NOMO-1 (cell line): ENCODE data around the gene GATA6.
"Not testable (repeated sequence)": the region's sequence is repeated elsewhere in the genome, so short reads cannot be mapped to it uniquely, and the experiment has no call there.

Experiments
- DNase-seq, 2 experiments: peaks; one replicate each; lab custom pipeline; 2025; ENCODE audit not compliant: unreplicated experiment in 2 of 2; lab: John Stamatoyannopoulos, UW

GATA6 gene

DNA sequence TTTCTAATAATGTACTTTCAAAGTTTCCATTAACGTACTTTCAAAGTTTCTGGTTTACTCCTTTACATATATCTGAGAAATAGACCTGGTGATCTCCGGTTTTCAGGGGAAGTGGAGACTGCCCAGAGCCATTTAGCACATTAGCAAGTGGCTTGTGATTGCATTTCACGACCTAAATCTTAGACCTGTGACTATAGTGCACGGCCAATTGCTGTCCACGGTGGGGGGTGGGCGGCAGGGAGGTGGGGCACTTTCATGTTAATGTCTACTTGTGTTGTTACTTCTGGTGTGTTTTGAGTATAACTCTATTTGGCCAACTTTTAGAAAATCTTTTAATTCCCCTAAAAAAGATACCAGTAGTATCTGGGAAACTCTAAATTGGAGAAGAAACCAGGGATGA is 11.3 kb downstream of the GATA6 start:
- DNase-seq: no peak

DNA sequence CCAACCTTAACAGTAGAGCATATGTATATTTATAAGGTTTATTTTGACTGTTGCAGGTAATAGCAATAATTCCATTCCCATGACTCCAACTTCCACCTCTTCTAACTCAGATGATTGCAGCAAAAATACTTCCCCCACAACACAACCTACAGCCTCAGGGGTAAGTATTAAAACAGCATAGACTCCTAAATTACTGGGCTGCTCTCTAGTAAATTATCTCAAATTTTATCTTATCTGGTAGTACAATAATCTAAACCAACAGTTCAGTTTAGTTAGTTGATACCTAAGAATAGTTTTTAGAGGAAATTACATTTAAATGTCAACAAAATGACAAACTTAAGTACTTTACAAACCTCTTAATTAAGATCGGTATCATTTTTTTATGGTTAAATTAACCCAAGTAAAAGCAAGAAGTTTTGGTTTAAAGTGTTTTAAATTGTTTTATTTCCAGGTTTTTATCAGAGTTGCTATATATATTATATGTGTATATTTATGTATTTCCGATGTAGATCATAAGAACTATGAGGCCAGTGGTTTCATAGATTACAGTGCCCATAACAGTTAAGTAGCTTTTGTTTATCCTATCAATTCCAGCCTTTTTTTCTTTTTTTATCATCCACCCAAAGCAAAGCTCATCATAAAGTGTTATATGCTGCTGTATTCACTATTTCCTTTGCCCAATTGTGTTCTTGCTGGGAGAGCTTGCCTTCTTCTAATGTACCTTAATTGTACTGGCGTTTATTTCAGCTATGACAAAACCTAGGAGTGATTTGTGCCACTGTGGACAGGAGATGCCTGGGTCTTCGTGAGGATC is 13.7 kb downstream of the GATA6 start:
- DNase-seq: no peak

DNA sequence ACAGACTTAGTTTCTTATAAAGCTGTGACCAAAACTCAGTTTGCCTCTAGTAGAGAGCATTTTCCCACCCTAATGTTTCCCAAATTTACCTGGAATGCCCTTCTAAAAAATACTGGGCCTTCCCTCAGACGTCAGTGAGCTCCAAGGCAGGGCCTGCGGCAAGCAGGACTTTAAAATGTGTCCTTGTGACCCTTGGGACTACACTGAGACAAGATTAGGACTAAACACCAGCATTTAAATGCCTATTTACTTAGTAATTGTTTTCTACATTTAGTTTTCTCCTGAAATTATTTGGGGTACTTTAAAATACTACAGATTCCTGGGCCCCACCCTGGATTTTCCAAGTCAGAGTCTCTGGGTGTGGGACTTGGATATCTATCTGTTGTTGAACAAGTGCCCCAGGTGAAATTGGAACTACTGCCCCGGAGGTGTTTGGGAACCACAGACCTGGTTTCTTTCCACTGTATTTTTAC is 14.3 kb downstream of the GATA6 start:
- no peak for DNase-seq

DNA sequence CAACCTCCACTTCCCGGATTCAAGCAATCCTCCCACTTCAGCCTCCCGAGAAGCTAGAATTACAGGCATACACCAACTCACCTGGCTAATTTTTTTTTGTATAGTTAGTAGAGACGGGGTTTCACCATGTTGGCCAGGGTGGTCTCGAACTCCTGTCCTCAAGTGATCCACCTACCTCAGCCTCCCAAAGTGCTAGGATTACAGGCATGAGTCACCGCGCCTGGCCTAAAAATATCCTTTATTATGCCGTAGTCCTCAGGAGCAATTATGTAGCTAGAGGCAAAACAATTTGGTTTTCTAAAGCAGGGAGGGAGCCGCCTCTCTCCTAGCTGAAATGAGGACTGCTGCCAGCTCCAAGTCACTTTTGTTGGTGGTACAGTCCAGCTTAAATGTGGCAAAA is 15.2 kb downstream of the GATA6 start:
- DNase-seq: not testable (repeated sequence)

DNA sequence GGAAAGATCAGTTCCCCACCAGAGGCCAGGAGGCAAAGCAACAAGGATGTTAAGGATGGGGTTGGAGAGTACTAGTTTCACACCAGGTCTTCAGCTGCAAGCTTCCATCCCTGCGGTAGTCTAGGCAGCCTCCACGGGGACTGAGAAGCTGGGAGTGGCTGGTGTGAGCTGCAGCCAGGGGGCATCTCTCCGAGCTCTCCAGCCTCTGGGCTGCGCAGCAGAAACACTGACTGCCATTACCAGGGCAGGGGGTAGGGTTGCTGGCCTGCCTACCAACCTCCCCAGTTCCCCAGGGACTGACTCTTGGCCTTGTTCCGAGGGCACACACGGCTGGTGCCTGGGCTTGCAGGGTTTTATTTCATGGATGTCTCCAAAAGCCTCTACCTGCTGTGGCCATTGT is 15.9 kb downstream of the GATA6 start:
- DNase-seq: no peak

DNA sequence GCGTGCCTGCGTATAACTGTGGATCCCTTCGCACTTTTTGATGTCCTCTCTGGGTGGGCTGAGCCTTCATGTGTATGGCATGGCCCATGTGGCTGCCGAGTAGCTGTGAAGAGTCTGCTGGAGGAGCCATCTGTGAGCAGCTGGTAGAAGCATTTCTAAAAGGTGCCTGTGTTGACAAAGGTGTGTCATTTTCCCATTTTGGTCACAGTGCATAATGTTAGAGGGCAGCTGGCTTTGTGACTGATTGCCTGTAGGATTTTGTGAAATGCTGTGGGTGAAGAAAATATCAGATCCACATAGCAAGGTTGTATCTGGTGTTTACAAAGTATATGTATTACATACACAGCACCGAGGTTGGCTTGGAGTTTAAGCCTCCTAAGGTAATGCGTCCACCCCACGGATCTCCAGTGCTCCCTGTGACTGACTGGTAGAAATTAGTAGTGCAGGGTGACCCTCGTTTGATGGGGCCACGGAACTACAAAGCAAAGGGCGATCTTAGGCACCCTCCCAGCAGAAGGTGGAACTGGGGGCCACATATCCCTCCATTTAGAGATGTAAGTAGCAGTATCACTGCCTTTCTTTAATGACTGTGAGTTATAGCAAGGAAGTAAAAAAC is 16.5 kb downstream of the GATA6 start:
- no peak for DNase-seq

DNA sequence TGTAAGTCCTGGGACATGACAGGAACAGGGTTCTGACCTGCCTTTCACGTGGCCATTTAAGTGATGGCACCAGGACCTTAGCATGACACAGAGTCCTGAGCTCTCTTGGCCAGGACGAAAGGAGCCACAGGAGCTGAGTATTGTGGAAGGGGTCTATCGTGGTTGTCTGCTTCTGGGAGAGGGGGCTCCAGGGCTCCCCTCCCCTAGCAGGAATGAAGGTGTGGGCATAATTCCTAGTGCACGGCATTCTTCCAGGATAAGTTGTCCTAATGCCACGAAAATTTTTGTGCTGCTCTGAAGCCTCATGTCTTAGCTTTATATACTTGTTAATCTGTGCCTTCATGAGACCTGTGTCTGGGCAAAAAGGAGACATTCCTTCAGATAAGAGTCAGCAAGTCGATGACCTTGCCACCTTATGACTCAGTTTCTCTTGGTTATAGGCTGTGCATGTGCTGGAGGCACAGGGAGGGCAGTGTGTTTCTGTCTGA is 17.1 kb downstream of the GATA6 start:
- DNase-seq: no peak

DNA sequence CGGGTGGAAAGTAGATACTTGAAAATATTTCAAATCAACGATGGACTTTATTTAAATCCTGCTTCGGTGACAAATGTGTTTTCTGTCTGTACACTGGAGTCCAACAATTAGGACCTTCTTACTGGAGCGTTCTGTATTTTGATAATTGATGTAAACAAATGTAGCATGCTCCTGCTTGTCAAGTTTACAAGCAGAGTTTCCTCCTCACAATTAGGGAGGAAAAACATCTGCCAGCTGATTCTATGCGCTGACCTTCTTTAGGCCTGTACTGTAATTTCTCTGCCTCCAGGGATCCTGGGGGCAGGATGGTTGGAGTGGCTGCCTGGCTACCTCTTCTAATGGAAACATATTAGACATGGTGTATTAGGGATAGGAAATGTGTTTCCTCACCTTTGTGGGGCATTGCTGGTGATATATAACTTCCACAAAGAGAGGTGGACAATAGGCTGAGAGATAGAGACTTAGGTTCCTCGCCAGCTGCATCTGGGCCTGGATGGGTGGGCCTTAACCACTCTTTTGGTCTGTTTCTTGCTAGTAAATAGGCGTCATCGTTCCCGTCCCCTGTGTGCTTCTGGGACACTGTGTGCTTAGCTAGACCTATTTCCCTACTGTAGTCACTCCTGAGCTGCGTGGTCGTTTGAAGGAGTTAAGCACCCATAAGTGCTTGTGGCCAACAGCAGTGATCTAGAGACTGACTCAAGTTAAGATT is 19.3 kb downstream of the GATA6 start:
- DNase-seq: no peak

DNA sequence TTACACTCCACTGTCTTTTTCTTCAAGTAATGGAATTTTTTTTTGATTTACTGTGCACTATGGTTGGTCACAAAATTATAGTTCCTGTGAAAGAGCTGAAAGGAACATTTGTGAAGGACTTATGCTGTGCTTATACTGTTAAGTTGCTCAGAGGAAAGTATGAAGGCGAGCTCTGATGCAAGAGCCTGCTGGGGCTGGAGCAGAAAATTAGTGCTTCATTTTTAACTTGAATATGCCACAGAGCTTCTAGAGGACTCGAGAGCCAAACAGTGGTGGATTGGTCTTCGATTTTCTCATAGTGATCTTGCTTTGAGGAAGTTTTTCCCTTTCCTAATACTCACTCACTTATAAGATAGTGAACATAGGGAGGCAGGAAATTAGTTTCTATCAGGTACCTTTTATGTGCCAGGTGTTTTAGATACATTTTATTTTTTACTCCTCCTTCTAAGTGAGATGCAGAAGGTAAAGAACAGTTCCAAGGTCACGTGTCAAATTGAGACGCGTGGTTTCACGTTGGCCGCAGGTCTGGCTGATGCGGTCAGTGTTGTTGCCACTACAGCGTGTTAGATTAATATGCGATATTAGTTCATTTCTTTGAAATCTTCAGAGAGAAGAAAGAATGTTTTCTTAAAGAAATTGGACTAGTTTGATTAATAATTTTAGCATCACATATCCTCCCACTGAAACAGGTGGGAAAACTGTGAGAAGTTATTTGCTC is 20.2 kb downstream of the GATA6 start:
- DNase-seq: no peak

DNA sequence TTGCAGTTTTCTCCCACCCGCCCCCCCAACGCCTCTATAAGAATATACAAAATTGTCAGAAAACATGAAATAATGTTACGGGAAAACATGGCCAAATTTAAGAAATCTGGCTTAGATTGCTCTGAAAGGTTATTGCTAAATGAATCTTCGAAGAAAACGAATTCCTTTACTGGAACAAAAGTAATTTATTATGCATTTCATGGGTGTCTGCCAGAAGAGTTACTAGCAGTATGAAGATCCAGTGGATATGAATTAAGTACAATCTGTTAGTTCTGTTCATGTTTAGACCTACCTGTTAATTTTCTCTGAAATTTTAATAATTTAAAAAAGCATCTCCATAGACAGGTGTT is 21.9 kb downstream of the GATA6 start:
- DNase-seq: no peak

DNA sequence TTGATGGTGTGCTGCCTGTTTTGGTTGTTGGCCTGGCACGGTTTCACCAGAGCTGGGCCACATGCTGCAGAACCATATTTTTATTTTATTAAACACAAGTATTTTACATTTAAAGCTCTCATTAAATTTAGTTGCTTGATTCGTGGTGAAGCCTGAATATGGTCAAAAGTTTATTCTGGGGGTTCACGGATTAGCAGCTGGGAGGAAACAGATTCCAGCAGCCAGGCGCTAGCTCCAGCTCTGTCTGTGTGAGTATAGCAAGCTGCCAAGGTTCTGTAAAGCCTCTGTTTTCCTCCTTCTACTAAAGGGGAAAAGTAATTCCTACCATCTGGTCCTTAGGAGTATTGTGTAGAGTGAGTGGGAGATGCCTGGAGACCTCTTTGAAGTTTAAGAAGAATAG is 22.5 kb downstream of the GATA6 start:
- no peak for DNase-seq

DNA sequence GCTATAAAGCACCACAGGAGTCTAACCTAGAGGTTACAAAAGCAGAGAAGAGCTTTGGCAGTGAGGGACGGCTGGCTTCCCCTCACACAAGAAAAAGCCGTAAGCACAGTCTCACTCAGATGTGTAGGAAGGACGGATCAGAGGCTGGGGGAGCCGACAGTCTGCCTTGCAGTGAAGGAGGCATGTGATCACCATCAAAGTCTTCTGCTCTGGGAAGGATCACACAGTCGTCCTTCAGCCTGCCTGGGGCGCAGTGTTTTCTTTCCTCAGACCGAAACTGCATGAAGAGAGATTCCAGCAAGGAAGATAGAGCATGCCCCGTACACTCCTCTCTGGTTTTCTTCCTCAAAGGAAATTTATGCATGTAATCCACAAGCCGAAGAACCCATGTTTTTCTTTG is 24.1 kb downstream of the GATA6 start:
- no peak for DNase-seq

DNA sequence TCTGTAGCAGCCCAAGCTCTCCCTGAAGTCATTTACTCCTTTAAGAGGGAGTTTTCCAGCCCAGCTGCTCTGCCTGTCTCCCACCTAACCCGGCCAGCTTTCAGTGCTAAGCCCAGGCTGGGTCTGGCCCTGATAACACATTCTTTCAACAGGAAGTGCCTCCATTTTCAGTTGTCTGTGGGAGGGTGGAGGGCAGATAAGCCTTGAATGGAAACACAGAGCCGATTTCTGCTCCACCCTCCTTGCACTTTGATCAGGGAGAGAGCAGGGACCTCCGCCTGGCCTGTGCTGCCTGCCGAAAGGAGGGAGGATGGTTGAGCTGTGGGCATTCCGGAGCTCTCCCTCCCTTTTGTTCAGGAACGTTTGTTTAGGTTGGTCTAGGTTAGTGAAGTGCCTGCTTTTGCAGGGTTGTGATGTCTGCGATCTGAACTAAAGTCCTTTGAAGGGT is 24.8 kb downstream of the GATA6 start:
- no peak for DNase-seq

DNA sequence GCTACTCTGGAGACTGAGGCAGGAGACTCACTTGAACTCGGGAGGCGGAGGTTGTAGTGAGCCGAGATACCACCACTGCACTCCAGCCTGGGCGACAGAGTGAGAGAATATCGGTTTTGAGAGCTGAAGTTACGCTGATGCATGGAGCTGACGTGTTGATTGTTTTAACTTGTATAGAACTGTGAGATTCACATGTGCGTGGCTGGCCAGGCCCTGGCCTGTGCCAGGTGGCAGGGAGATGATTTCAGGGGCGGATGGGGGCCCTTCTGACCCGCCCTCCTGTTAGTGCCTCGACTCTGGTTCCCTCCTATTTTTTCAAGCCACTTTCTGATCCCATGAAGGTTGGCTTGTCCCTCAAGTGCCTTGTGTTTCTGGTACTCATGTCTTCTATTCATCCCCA is 25.7 kb downstream of the GATA6 start:
- no peak for DNase-seq

DNA sequence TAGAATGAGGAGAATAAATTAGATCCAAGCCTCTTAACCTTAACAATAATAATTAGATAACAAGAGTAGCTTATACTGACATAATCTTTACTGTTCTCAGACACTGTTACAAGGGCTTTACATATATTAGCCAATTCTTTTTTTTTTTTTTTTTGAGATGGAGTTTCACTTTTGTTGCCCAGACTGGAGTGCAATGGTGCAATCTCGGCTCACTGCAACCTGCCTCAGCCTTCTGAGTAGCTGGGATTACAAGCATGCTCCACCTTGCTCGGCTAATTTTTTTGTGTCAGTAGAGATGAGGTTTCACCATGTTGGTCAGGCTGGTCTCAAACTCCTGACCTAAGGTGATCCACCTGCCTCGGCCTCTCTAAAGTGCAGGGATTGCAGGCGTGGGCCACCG is 27.6 kb downstream of the GATA6 start:
- not testable (repeated sequence) for DNase-seq

DNA sequence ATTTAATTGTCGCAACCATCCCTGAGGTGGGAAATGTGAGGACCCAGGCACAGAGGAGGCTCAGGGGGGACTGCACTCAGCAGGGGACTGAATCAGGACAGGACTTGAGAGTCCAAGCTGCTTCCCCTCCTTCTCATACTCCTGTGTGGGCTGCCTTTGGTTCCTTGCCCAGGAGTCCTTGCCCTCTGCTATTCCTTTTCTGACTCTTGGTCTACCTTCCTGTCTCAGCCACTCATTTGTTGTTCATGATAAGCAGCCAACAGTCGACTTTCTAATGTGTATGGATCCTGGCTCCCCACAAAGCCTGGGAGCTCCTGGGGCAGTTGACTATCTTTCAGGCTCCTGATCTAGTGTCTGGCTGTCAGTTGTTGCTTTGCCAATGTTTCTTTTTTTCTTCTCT is 28.3 kb downstream of the GATA6 start:
- DNase-seq: no peak

DNA sequence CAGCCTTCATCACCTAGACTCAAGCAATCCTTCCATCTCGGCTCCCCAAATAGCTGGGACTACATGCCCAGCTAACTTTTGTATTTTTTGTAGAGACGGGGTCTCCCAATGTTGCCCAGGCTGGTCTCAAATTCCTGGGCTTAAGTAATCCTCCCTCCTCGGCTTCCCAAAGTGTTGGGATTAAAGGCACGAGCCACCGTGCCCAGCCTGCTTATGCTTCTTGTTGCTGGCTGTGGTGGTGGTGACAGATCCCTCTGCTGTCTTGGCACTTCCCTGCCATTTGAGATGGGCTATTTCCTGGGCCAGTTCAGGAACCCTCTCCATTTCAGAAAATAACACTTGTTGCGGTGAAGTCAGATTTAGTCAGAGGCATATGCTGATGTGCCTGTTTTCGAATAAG is 28.8 kb downstream of the GATA6 start:
- no peak for DNase-seq

DNA sequence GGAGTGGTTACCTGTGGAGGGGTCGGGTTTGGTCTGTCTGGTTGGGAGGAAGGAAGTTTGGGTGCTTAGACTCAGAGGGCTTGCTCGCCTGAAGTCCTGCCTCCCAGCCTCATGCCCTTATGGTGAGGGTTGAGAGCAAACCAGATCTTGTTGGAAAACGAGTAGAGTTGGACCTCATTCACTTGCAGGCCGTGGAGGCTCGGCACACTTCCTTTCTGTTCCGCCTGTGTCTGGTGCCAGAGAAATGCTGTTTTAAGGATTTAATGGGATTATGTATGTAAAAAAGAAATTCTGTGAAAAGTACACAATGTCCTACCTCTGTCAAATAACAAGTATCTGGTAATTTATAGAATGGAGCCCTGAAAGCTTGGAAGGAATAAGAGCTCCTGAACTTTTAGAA is 29.6 kb downstream of the GATA6 start:
- no peak for DNase-seq

DNA sequence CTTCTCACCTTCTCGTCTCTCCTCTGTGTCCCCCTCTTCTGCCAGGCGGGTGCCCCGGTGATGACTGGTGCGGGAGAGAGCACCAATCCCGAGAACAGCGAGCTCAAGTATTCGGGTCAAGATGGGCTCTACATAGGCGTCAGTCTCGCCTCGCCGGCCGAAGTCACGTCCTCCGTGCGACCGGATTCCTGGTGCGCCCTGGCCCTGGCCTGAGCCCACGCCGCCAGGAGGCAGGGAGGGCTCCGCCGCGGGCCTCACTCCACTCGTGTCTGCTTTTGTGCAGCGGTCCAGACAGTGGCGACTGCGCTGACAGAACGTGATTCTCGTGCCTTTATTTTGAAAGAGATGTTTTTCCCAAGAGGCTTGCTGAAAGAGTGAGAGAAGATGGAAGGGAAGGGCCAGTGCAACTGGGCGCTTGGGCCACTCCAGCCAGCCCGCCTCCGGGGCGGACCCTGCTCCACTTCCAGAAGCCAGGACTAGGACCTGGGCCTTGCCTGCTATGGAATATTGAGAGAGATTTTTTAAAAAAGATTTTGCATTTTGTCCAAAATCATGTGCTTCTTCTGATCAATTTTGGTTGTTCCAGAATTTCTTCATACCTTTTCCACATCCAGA is 31.3 kb downstream of the GATA6 start:
- DNase-seq: no peak

DNA sequence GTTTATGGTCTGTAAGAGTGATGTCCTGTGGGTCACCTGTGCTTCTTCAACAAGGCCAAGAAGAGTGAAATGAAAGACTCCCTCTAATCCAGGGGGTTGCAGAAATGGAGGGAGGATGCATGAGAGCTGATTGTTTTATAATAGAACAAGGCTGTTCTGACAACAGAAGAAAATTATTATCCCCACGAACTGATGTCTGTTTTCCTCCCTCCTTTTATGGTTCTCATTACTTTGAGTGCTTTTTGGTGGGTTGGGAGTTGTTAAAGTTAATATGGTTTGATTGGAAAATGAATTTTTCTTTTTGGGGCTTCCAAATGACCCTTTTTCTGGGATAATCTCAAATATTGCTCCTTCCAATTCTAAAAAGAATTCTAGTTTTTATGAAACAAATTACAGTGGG is 33.6 kb downstream of the GATA6 start:
- no peak for DNase-seq
